Stimulated activated CD8-positive, alpha-beta memory T cell treated with anti-CD3 and anti-CD28 coated beads, Interleukin-12 subunit alpha, Interleukin-12 subunit beta, amount 100 ng/mL, for 24 hours (primary cell): Measurements from ENCODE around the gene HOXC5.

Experiments
- DNase-seq: peaks from one replicate; pipeline ENCODE4 v3.0.0-alpha.2; 2020; ENCODE audit errors: extremely low read depth

Gene HOXC5

GRCh38 chr12:54019091-54019811 lies 13.6 kb upstream of the HOXC5 start:
- no peak for DNase-seq

- no peak for DNase-seq
Measured at GRCh38 chr12:54019924-54020590, 12.8 kb upstream of the HOXC5 start.

- DNase-seq = no peak
Measured at GRCh38 chr12:54020591-54021405, 12.1 kb upstream of the HOXC5 start.

GRCh38 chr12:54021432-54022013 lies 11.3 kb upstream of the HOXC5 start:
- no peak for DNase-seq

GRCh38 chr12:54022960-54023884 lies 9.6 kb upstream of the HOXC5 start:
- DNase-seq = no peak

GRCh38 chr12:54024127-54024526 lies 8.7 kb upstream of the HOXC5 start:
- DNase-seq = no peak

- DNase-seq = no peak
Measured at GRCh38 chr12:54024581-54025305, 8.1 kb upstream of the HOXC5 start.

- DNase-seq = no peak
Measured at GRCh38 chr12:54025499-54026405, 7.1 kb upstream of the HOXC5 start.

- DNase-seq = no peak
Measured at GRCh38 chr12:54026640-54027441, 6.0 kb upstream of the HOXC5 start.

GRCh38 chr12:54027442-54027786 lies 5.4 kb upstream of the HOXC5 start:
- no peak for DNase-seq

GRCh38 chr12:54028314-54029201 lies 4.3 kb upstream of the HOXC5 start, which contains the start of gene HOXC6:
Gene HOXC6, plus strand, starts transcription at chr12:54028440. Its CDS starts 82 bp downstream, at chr12:54028522.
- no peak for DNase-seq

- DNase-seq = no peak
Measured at GRCh38 chr12:54029529-54030441, 3.1 kb upstream of the HOXC5 start.

GRCh38 chr12:54030442-54030801 lies 2.4 kb upstream of the HOXC5 start:
- no peak for DNase-seq

- DNase-seq = no peak
Measured at GRCh38 chr12:54030889-54031471, 1.9 kb upstream of the HOXC5 start.

GRCh38 chr12:54031480-54031879 lies 1.4 kb upstream of the HOXC5 start:
- no peak for DNase-seq

- DNase-seq = no peak
Measured at GRCh38 chr12:54032086-54032619, 697 bp upstream of the HOXC5 start.
